H1 (cell line): ENCODE results near the gene ACO1. TPM values are rescaled to one million over a fixed set of nuclear protein-coding genes. Genes with fewer than 3 reads are reported as not detected.

Experiments
- CTCF ChIA-PET: fragments of 300-600 bp; sonication (Branson Sonifier 250); formaldehyde crosslinking; loops from one replicate; lab custom pipeline; 2021; ENCODE audit not compliant: partially characterized antibody; lab: Charles Lee
- POLR2A ChIA-PET: fragments of 300-600 bp; sonication (Branson Sonifier 250); formaldehyde crosslinking; loops from one replicate; lab custom pipeline; 2021; ENCODE audit warnings: inconsistent platforms; ENCODE audit not compliant: partially characterized antibody; lab: Charles Lee
- DNase-seq, 2 experiments: peaks; one replicate each; pipeline versions ENCODE4 v3.0.0 to v3.0.0-alpha.2; 2010 to 2022; ENCODE audit warnings: low spot score in 2 of 2, low read depth in 1 of 2, mixed read lengths in 1 of 2
- FAIRE-seq: peaks from 2 replicates; lab custom pipeline; 2011; peaks lifted over from hg19 to GRCh38; lab: Jason Lieb, UNC
- H2AFZ ChIP-seq: 2 replicates; pipeline ENCODE4 v1.8.1; 2012; ENCODE audit warnings: low read length, inconsistent platforms
- H2AK5ac ChIP-seq: 2 replicates; pipeline ENCODE4 v1.6.1; 2013; ENCODE audit warnings: low read depth, low read length
- H2BK120ac ChIP-seq: replicated peaks from 2 replicates; pipeline ENCODE3; 2013; ENCODE audit warnings: low read depth, low read length, inconsistent platforms
- H2BK12ac ChIP-seq: 2 replicates; pipeline ENCODE4 v1.6.1; 2013; ENCODE audit warnings: low read depth, low read length
- H2BK15ac ChIP-seq: 2 replicates; pipeline ENCODE4 v1.6.1; 2013; ENCODE audit warnings: low read length
- H2BK20ac ChIP-seq: 2 replicates; pipeline ENCODE4 v1.6.1; 2013; ENCODE audit warnings: low read length
- H2BK5ac ChIP-seq: 2 replicates; pipeline ENCODE4 v1.6.1; 2013; ENCODE audit warnings: low read depth, low read length
- H3K14ac ChIP-seq: 2 replicates; pipeline ENCODE4 v1.6.1; 2013; ENCODE audit warnings: inconsistent platforms; ENCODE audit not compliant: insufficient read length
- H3K18ac ChIP-seq: 2 replicates; pipeline ENCODE4 v1.6.1; 2013; ENCODE audit warnings: low read length; ENCODE audit errors: extremely low read depth
- H3K23ac ChIP-seq: 2 replicates; pipeline ENCODE4 v1.6.1; 2013; ENCODE audit warnings: inconsistent platforms; ENCODE audit not compliant: insufficient read length
- H3K23me2 ChIP-seq: 2 replicates; pipeline ENCODE4 v1.6.1; 2013; ENCODE audit warnings: low read depth, low read length
- H3K27ac ChIP-seq: 2 replicates; pipeline ENCODE4 v1.6.1; 2011; ENCODE audit warnings: low read depth, low read length, inconsistent platforms
- H3K27me3 ChIP-seq, 4 experiments: replicated peaks in 1 of 4; 1 replicate in 1 of 4; 2 replicates in 3 of 4; pipeline versions ENCODE4 v1.6.1 to v1.8.1; 2011 to 2013; ENCODE audit warnings: low read length in 3 of 4, mild to moderate bottlenecking in 3 of 4, inconsistent platforms in 2 of 4, mixed read lengths in 2 of 4, moderate library complexity in 1 of 4; ENCODE audit not compliant: control insufficient read depth in 3 of 4, insufficient read depth in 3 of 4; ENCODE audit errors: extremely low read depth in 1 of 4
- H3K36me3 ChIP-seq, 4 experiments: 2 replicates each; pipeline versions ENCODE4 v1.6.1 to v1.8.1; 2011 to 2013; ENCODE audit warnings: mild to moderate bottlenecking in 4 of 4, low read length in 3 of 4, moderate library complexity in 2 of 4, control low read depth in 1 of 4, inconsistent platforms in 1 of 4; ENCODE audit not compliant: insufficient read depth in 4 of 4, control insufficient read depth in 2 of 4
- H3K4ac ChIP-seq: replicated peaks from 2 replicates; pipeline ENCODE3; 2013; ENCODE audit warnings: low read length, low read depth, mixed read lengths, inconsistent platforms; ENCODE audit not compliant: insufficient read length
- H3K4me1 ChIP-seq, 4 experiments: replicated peaks in 1 of 4; 1 replicate in 1 of 4; 2 replicates in 3 of 4; pipeline versions ENCODE4 v1.6.1 to v1.8.1; 2011 to 2013; ENCODE audit warnings: low read length in 3 of 4, inconsistent platforms in 2 of 4, mixed read lengths in 1 of 4; ENCODE audit not compliant: insufficient read depth in 4 of 4, control insufficient read depth in 3 of 4
- H3K4me2 ChIP-seq, 2 experiments: 2 replicates each; pipeline versions ENCODE4 v1.6.1 to v1.8.1; 2011 to 2013; ENCODE audit warnings: low read depth in 2 of 2, low read length in 2 of 2, control low read depth in 1 of 2, inconsistent platforms in 1 of 2, mild to moderate bottlenecking in 1 of 2; ENCODE audit not compliant: insufficient read depth in 1 of 2
- H3K4me3 ChIP-seq, 4 experiments: fragments of 200-600, 300-600 bp in 1 of 4; sonication (generic), shearing (Covaris generic), sonication (Bioruptor Twin) in 1 of 4; 2 replicates each; pipeline versions ENCODE4 v1.5.1 to v1.8.1; 2011 to 2016; ENCODE audit warnings: low read length in 4 of 4, low read depth in 3 of 4, control low read depth in 2 of 4, inconsistent platforms in 2 of 4, mild to moderate bottlenecking in 2 of 4, mixed read lengths in 1 of 4, moderate library complexity in 1 of 4; ENCODE audit not compliant: insufficient read depth in 2 of 4; ENCODE audit errors: extremely low read depth in 1 of 4
- H3K56ac ChIP-seq: replicated peaks from 2 replicates; pipeline ENCODE3; 2013; ENCODE audit warnings: low read depth, mild to moderate bottlenecking, mixed read lengths, low read length, inconsistent platforms; ENCODE audit not compliant: insufficient read length
- H3K79me1 ChIP-seq: 2 replicates; pipeline ENCODE4 v1.6.1; 2013; ENCODE audit warnings: low read depth, low read length, control low read depth
- H3K79me2 ChIP-seq, 2 experiments: 2 replicates each; pipeline versions ENCODE4 v1.6.1 to v1.8.1; 2012 to 2013; ENCODE audit warnings: low read length in 2 of 2, mild to moderate bottlenecking in 2 of 2, inconsistent platforms in 1 of 2; ENCODE audit not compliant: insufficient read depth in 2 of 2, control insufficient read depth in 1 of 2
- H3K9ac ChIP-seq, 4 experiments: replicated peaks in 1 of 4; 1 replicate in 1 of 4; 2 replicates in 3 of 4; pipeline versions ENCODE4 v1.6.1 to v1.8.1; 2011 to 2013; ENCODE audit warnings: low read depth in 3 of 4, low read length in 3 of 4, control low read depth in 2 of 4, mild to moderate bottlenecking in 2 of 4, moderate library complexity in 2 of 4, inconsistent platforms in 1 of 4; ENCODE audit errors: extremely low read depth in 1 of 4
- H3K9me3 ChIP-seq, 2 experiments: 2 replicates each; pipeline versions ENCODE4 v1.6.1 to v1.8.1; 2012 to 2013; ENCODE audit warnings: mild to moderate bottlenecking in 2 of 2, moderate library complexity in 2 of 2, control low read depth in 1 of 2, inconsistent platforms in 1 of 2, low read depth in 1 of 2, low read length in 1 of 2, mixed read lengths in 1 of 2; ENCODE audit not compliant: insufficient read depth in 2 of 2
- H4K20me1 ChIP-seq, 2 experiments: replicated peaks in 1 of 2; 2 replicates each; pipeline versions ENCODE3 to v1.8.1; 2011 to 2013; ENCODE audit warnings: inconsistent platforms in 2 of 2, low read length in 2 of 2, mild to moderate bottlenecking in 1 of 2; ENCODE audit not compliant: insufficient read depth in 2 of 2, control insufficient read depth in 1 of 2
- H4K5ac ChIP-seq: 2 replicates; pipeline ENCODE4 v1.6.1; 2013; ENCODE audit warnings: low read length, low read depth, mixed read lengths, inconsistent platforms; ENCODE audit not compliant: insufficient read length
- H4K8ac ChIP-seq: 2 replicates; pipeline ENCODE4 v1.8.0; 2013; ENCODE audit warnings: mild to moderate bottlenecking, moderate library complexity, low read length, inconsistent platforms; ENCODE audit not compliant: insufficient read depth; ENCODE audit errors: extremely low read depth
- H4K91ac ChIP-seq: replicated peaks from 2 replicates; pipeline ENCODE3; 2013; ENCODE audit warnings: low read length, mixed read lengths, inconsistent platforms; ENCODE audit not compliant: insufficient read length
- ASH2L ChIP-seq: fragments of 200-600, 300-600 bp; sonication (generic); IDR thresholded peaks from one replicate; pipeline ENCODE4 v1.7.1; 2017; ENCODE audit warnings: low read length
- CREB1 ChIP-seq: IDR thresholded peaks from 2 replicates; pipeline ENCODE4 v1.6.1; 2012; ENCODE audit warnings: inconsistent platforms
- EP300 ChIP-seq, 2 experiments: IDR thresholded peaks; 1 replicate in 1 of 2; 2 replicates in 1 of 2; pipeline ENCODE4 v1.6.1; 2011 to 2012; ENCODE audit warnings: low read depth in 2 of 2, low read length in 2 of 2, mild to moderate bottlenecking in 2 of 2, borderline replicate concordance in 1 of 2, inconsistent platforms in 1 of 2, moderate library complexity in 1 of 2
- GABPA ChIP-seq: IDR thresholded peaks from 2 replicates; pipeline ENCODE4 v1.6.1; 2011; ENCODE audit warnings: mild to moderate bottlenecking, low read length, moderate library complexity, borderline replicate concordance; ENCODE audit not compliant: insufficient read depth
- JUND ChIP-seq: IDR thresholded peaks from 2 replicates; pipeline ENCODE4 v1.6.1; 2011; ENCODE audit warnings: mild to moderate bottlenecking, improper control_type of control experiment, low read length
- KDM1A ChIP-seq: fragments of 200-600, 300-600 bp; sonication (generic); IDR thresholded peaks from 2 replicates; pipeline ENCODE4 v1.7.1; 2016; ENCODE audit warnings: mild to moderate bottlenecking, low read length, borderline replicate concordance
- KDM5A ChIP-seq: fragments of 200-600 bp; IDR thresholded peaks from 2 replicates; pipeline ENCODE4 v1.7.1; 2012; ENCODE audit warnings: mild to moderate bottlenecking, low read length, inconsistent platforms, mixed read lengths
- NANOG ChIP-seq: IDR thresholded peaks from 2 replicates; pipeline ENCODE4 v1.6.1; 2011; ENCODE audit warnings: low read length, low read depth, mild to moderate bottlenecking, inconsistent platforms; ENCODE audit not compliant: insufficient read depth, poor library complexity, severe bottlenecking
- PHF8 ChIP-seq: fragments of 200-600 bp; sonication (generic); conservative IDR thresholded peaks from 2 replicates; pipeline ENCODE4 v1.7.1; 2012; ENCODE audit warnings: low read depth, mild to moderate bottlenecking, inconsistent platforms, low read length, moderate library complexity
- RBBP5 ChIP-seq: IDR thresholded peaks from 2 replicates; pipeline ENCODE4 v1.7.1; 2012; ENCODE audit warnings: low read depth, mild to moderate bottlenecking, inconsistent platforms, low read length, moderate library complexity, borderline replicate concordance
- RFX5 ChIP-seq: IDR thresholded peaks from 2 replicates; pipeline ENCODE4 v1.6.1; 2011; ENCODE audit warnings: low read depth, low read length, improper control_type of control experiment, borderline replicate concordance
- RNF2 ChIP-seq: fragments of 200-900, 300-1000 bp; sonication (generic); IDR thresholded peaks from 2 replicates; pipeline ENCODE4 v1.7.1; 2016; ENCODE audit warnings: borderline replicate concordance, low read depth, mild to moderate bottlenecking, antibody characterized with exemption, low read length; ENCODE audit not compliant: poor library complexity, severe bottlenecking; ENCODE audit errors: missing control alignments
- TAF1 ChIP-seq: IDR thresholded peaks from 2 replicates; pipeline ENCODE4 v1.6.1; 2011; ENCODE audit warnings: mild to moderate bottlenecking, low read depth, low read length
- ZNF274 ChIP-seq: IDR thresholded peaks from 2 replicates; pipeline ENCODE4 v1.7.0; 2012; ENCODE audit warnings: low read length, borderline replicate concordance; ENCODE audit errors: extremely low read depth
- WGBS, 2 experiments: shearing (Covaris generic) in 1 of 2; methylation state at CpG; one replicate each; pipeline versions ENCODE4 v1.1.6 to v1.1.7; 2013 to 2015; ENCODE audit warnings: low lambda C conversion rate in 2 of 2, mixed read lengths in 2 of 2, inconsistent platforms in 1 of 2, low coverage in 1 of 2, missing lambda C conversion rate in 1 of 2; ENCODE audit not compliant: insufficient replicate concordance in 2 of 2, insufficient coverage in 1 of 2, insufficient read length in 1 of 2; ENCODE audit errors: extremely low coverage in 1 of 2, missing lambda C conversion rate in 1 of 2; 5-methylcytosine and 5-hydroxymethylcytosine counted together
- polyA plus RNA-seq, 7 experiments: library from polyadenylated mRNA; depleted of rRNA in 3 of 7; stranded (reverse) in 5 of 7; unstranded in 2 of 7; fragments of >200 nt in 5 of 7; fragments of 200-250 nt in 2 of 7; gene quantifications; 1 replicate in 5 of 7; 2 replicates in 1 of 7; 4 replicates in 1 of 7; pipeline versions ENCODE4 v1.2.1 to v1.2.3, GENCODE V29; 2011 to 2013; ENCODE audit warnings: missing spikeins in 2 of 7, mixed read lengths in 2 of 7
- total RNA-seq: library from RNA; stranded (reverse); fragmentation: NEBNext Ultra II Directional; extraction: Animal tissue kit (Norgen Biotek cat#: 25700); gene quantifications from 2 replicates; pipeline ENCODE4 v1.2.1, GENCODE V29; 2021

ACO1 gene
- total and polyA plus RNA-seq, 2 of the 8 experiments (the other 6 are each of a cell fraction or from before 2014, with no cell fraction given): 39.3 to 49.8 TPM

GRCh38 chr9:32414856-32415255 is 30.4 kb downstream of the ACO1 start:
- Histone ChIP-seq H3K23ac (no peak overlapping the region), H3K4me1 (no peaks in the 10 kb centered on the region), H3K4me2 (no peak overlapping the region), H4K5ac (no peak overlapping the region), H2BK20ac (no peak overlapping the region), H3K9me3 (no peaks in the 10 kb centered on the region), H3K36me3 (peaks cover 0 to 9% (median 0%) of the 10 kb centered on the region in 4 experiments; a peak in 3 of 8 replicates), H2BK12ac (no peak overlapping the region), H3K79me1 (no peaks in the 10 kb centered on the region), H3K4ac (no peak overlapping the region), H3K14ac (no peak overlapping the region), H2BK5ac (no peak overlapping the region), H3K9ac (no peak overlapping the region), H4K8ac (no peak overlapping the region), H2AFZ (no peak overlapping the region), H2BK15ac (no peak overlapping the region), H4K91ac (no peak overlapping the region), H2AK5ac (no peak overlapping the region), H3K27me3 (no peaks in the 10 kb centered on the region), H4K20me1 (no peaks in the 10 kb centered on the region), H3K4me3 (no peak overlapping the region), H3K23me2 (no peaks in the 10 kb centered on the region), H3K79me2 (no peaks in the 10 kb centered on the region), H3K18ac (no peak overlapping the region), H3K27ac (no peak overlapping the region), H3K56ac (no peak overlapping the region), H2BK120ac (no peak overlapping the region)
- 83% methylated on average over 2 of the region's 2 CpGs; no CpG with 5 or more reads in 1 of the 2 experiments for WGBS, 2 experiments
- CTCF ChIA-PET: interaction anchor here (0.8 to 5.5 kb wide), 5 partner anchors 17 to 165 kb away, joined by 3 to 48 read pairs (median 13); no protein-coding TSS in a partner anchor
- no peak for FAIRE-seq
- no peak for DNase-seq
- POLR2A ChIA-PET: interaction anchor here (1.6 kb wide), 1 partner anchor 12 kb away, joined by 5 read pairs; no protein-coding TSS in a partner anchor
- TF ChIP-seq KDM1A (no peak), ZNF274 (no peak), CREB1 (no peak), RBBP5 (no peak), NANOG (no peak), PHF8 (no peak), EP300 (IDR thresholded peaks at IDR 0.05; ENCODE audit: borderline replicate concordance in 1 of 2, low read depth in 2 of 2, low read length in 2 of 2) (no peak), JUND (no peak), GABPA (no peak), TAF1 (no peak), RNF2 (no peak), ASH2L (no peak), KDM5A (no peak), RFX5 (no peak)
